T-helper 9 cell (primary cell): ENCODE measurements around the gene HAGH.

Experiments used
- DNase-seq: peaks from one replicate; pipeline ENCODE4 v3.0.0-alpha.2; 2020

The HAGH gene

DNA sequence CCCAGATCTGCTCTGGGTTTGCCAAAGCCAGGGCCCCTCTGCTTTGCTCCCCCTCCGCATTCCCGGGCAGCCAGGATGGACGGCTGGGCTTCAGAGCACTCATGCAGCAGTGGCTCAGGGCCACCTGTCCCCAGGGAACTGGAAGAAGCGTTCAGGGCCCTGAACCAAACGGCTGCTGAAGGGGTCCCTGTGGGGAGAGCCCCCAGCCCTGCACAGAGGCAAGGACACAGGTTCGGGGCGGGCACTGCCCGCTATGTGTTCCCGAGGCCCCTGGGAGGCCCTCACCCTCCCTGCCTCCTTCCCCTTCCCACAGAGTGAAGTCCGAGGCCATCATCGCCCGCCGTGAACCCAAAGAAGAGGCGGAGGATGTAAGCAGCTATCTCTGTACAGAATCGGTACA, 65.7 kb downstream of the HAGH start:
- DNase-seq, result no peak

DNA sequence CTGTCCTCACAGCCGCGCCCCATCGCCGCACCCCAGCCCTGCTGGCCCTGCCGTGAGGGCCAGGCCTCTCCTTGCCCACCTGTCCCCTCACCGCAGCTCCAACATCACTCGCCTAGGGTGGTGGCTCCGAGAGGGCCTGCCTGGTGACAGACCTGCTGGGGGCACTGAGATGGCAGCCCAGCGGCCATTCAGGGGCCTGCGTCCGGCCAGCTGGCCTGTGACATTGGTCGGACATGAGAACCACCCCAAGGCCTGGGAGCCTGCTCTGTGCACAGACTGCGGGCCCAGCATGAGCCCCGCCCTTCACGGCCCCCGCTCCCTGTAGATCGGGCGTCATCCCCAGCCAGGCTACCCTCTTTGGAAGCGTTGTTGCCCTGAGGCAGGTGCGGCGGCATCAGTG, 67.1 kb downstream of the HAGH start:
- DNase-seq, result no peak

DNA sequence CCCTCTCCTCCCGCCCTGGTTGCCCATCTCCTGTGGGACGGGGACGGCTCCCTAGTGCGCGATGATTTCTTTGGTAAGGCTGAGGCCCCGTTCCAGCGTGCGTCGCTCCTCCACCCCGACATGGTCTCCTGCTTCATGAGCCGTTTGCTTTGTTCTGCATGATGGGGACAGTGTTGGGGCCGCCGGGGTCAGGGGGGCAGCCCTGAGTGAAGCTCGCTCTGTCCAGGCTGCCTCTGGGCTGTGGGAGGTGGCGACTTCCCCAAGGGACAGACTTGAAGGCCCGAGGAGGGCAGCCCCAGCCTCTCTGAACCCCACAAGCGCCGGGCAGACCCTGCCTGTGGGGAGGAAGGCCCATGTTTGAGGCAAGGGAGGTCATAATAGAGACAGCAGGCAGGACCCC, 67.7 kb downstream of the HAGH start:
- no peak for DNase-seq

DNA sequence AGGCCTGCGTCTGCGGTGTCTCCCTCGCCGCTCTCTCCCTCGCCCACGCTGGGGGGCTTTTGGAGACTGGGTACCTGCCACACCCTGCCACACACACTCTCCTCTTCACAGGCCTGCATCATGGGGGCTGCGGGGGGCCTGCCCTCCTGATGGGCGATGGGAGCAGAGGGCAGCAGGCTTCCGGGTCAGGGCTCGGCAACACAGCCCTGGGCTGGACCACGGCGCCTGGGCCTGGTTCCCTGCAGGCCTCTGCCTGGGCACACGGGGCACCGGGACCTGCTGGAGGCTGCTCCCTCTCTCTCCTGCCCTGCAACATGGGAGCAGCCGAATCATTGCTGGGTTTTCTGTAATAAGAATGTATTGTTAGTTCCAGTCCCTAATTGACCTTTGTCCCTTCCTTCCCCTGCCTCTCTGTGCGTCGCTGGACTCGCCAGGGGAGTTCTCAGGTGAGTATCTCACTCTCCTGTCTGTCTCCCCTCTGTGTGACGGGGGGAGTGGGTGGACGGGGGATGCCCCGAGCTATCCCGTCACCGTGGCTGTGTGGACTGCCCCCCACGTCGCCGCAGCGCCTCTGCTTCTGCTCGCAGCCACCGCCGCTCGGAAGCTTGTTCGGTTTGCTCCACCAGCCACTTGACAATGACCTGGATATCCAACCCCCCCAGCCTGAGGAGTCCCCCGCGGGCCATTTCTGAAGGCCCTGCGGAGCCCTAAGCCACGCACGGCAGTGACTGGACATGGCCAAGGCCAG, 68.7 kb downstream of the HAGH start:
- no peak for DNase-seq
